ENCODE results near the gene DNAH10.

The DNAH10 gene

GRCh38 chr12:123950476-123951349 lies 188.6 kb downstream of the DNAH10 start:
- no peak for DNase-seq

GRCh38 chr12:123951467-123951866 lies 189.4 kb downstream of the DNAH10 start:
- DNase-seq = no peak

- no peak for DNase-seq
Measured at GRCh38 chr12:123952037-123952436, 189.9 kb downstream of the DNAH10 start.

GRCh38 chr12:123954647-123955350 lies 192.7 kb downstream of the DNAH10 start:
- DNase-seq = no peak

GRCh38 chr12:123956249-123956648 lies 194.1 kb downstream of the DNAH10 start:
- DNase-seq = no peak

GRCh38 chr12:123957196-123957595 lies 195.1 kb downstream of the DNAH10 start:
- no peak for DNase-seq

- no peak for DNase-seq
Measured at GRCh38 chr12:123958462-123958861, 196.4 kb downstream of the DNAH10 start.

- no peak for DNase-seq
Measured at GRCh38 chr12:123958876-123959275, 196.8 kb downstream of the DNAH10 start.

GRCh38 chr12:123960029-123960735 lies 198.1 kb downstream of the DNAH10 start:
- DNase-seq = no peak

GRCh38 chr12:123960856-123961255 lies 198.8 kb downstream of the DNAH10 start:
- DNase-seq = no peak

- DNase-seq = no peak
Measured at GRCh38 chr12:123961585-123962345, 199.7 kb downstream of the DNAH10 start.

GRCh38 chr12:123962513-123962912 lies 200.4 kb downstream of the DNAH10 start:
- DNase-seq = no peak

- DNase-seq = no peak
Measured at GRCh38 chr12:123963821-123964220, 201.7 kb downstream of the DNAH10 start.

- no peak for DNase-seq
Measured at GRCh38 chr12:123965382-123965781, 203.3 kb downstream of the DNAH10 start.

- no peak for DNase-seq
Measured at GRCh38 chr12:123966596-123966995, 204.5 kb downstream of the DNAH10 start.

- DNase-seq = no peak
Measured at GRCh38 chr12:123967121-123967586, 205.1 kb downstream of the DNAH10 start.

GRCh38 chr12:123971449-123971769 lies 209.3 kb downstream of the DNAH10 start:
- no peak for DNase-seq

GRCh38 chr12:123971770-123972456 lies 209.8 kb downstream of the DNAH10 start:
- DNase-seq = peak; percentile 52

- DNase-seq = peak; percentile 97
Measured at GRCh38 chr12:123972457-123973401, 210.6 kb downstream of the DNAH10 start, which contains the start of the genes CCDC92 and ZNF664. CCDC92 (minus strand) TSS chr12:123972831; CDS start chr12:123944305, 28,526 bp downstream. ZNF664 (plus strand) TSS chr12:123973215; CDS start chr12:124012145, 38,930 bp downstream.

- peak; percentile 45 for DNase-seq
Measured at GRCh38 chr12:123973552-123974341, 211.6 kb downstream of the DNAH10 start.
